Stomach (tissue), 9 donors: ENCODE data around the gene NRXN2. TPM values are rescaled to one million over a fixed set of nuclear protein-coding genes. Genes with fewer than 3 reads are reported as not detected.

Experiments used
- DNase-seq, 2 donors: peaks; one replicate each; pipeline versions ENCODE4 v3.0.0 to v3.0.0-alpha.2; 2013 to 2019
- H3K27ac ChIP-seq, 5 donors: fragments of 200-600 bp in 4 of 5; sonication (generic) in 4 of 5; one replicate each; pipeline ENCODE4 v1.5.1; 2013 to 2019; ENCODE audit warnings: mild to moderate bottlenecking in 1 of 5, moderate library complexity in 1 of 5
- H3K27me3 ChIP-seq, 3 donors: fragments of 200-600 bp; sonication (generic); one replicate each; pipeline ENCODE4 v1.5.1; 2017 to 2019; ENCODE audit warnings: mixed run types in 1 of 3
- H3K36me3 ChIP-seq, 4 donors: fragments of 200-600 bp; sonication (generic); 1 replicate in 3 of 4; 2 replicates in 1 of 4; pipeline ENCODE4 v1.5.1; 2016 to 2019
- H3K4me1 ChIP-seq, 4 donors: fragments of 200-600 bp; sonication (generic); one replicate each; pipeline ENCODE4 v1.5.1; 2016 to 2019
- H3K4me3 ChIP-seq, 4 donors: fragments of 200-600 bp; sonication (generic) in 3 of 4; one replicate each; pipeline ENCODE4 v1.5.1; 2016 to 2019; ENCODE audit warnings: mild to moderate bottlenecking in 1 of 4
- H3K9me3 ChIP-seq, 4 donors: fragments of 200-600 bp; sonication (generic); one replicate each; pipeline ENCODE4 v1.5.1; 2016 to 2019
- CTCF ChIP-seq, 7 experiments: fragments of 450-650 bp in 4 of 7; fragments of 200-600 bp in 3 of 7; sonication (generic) in 3 of 7; IDR thresholded peaks; one replicate each; pipeline ENCODE4 v1.5.1; 2016 to 2019; ENCODE audit warnings: antibody characterized with exemption in 7 of 7, control low read depth in 2 of 7, mild to moderate bottlenecking in 1 of 7
- EP300 ChIP-seq: sonication (generic); formaldehyde crosslinking; IDR thresholded peaks from one replicate; pipeline ENCODE4 v1.6.1; 2017; ENCODE audit warnings: antibody characterized with exemption
- POLR2A ChIP-seq, 4 donors: fragments of 450-650 bp; IDR thresholded peaks; one replicate each; pipeline ENCODE4 v1.6.1; 2016; ENCODE audit warnings: antibody characterized with exemption in 4 of 4, control low read depth in 2 of 4, mild to moderate bottlenecking in 1 of 4, moderate library complexity in 1 of 4
- POLR2AphosphoS5 ChIP-seq, 3 donors: sonication (generic); formaldehyde crosslinking; IDR thresholded peaks; one replicate each; pipeline ENCODE4 v1.6.1; 2016; ENCODE audit warnings: antibody characterized with exemption in 3 of 3
- WGBS, 5 donors: extraction: QIAGEN DNeasy Blood & Tissue Kit in 3 of 5; methylation state at CpG; one replicate each; pipeline versions ENCODE4 v1.1.5 to v1.1.7; 2013 to 2018; 5-methylcytosine and 5-hydroxymethylcytosine counted together
- intact Hi-C: fragments of 100-400 bp; cut with DNase I; formaldehyde crosslinking; loops from one replicate; pipeline ENCODE4 v1.15.1; 2023; ENCODE audit warnings: low total_unique reads
- polyA plus RNA-seq, 3 donors: library from polyadenylated mRNA; stranded (reverse); fragments of 200-250 nt; gene quantifications; one replicate each; pipeline ENCODE4 v1.2.3, GENCODE V29; 2013
- total RNA-seq, 5 donors: library from RNA; depleted of rRNA; stranded (reverse); fragments of >200 nt; gene quantifications; one replicate each; pipeline versions ENCODE4 v1.1.0 to v1.2.3, GENCODE V29; 2014 to 2016
- donor health status: healthy with polysubstance abuse.
- donor health status: Bipolar disorder and iron deficiency.
- donor health status: healthy.

Gene NRXN2
- total and polyA plus RNA-seq, 8 donors = 0.14 to 16.9 (median 1.2) TPM; not detected in 4

- intact Hi-C loops = no loop called here
- TF ChIP-seq EP300 = no peak
- TF ChIP-seq POLR2A (IDR thresholded peaks at IDR 0.05) = no peak
- TF ChIP-seq CTCF (IDR thresholded peaks at IDR 0.05) = no peak
- TF ChIP-seq POLR2AphosphoS5 (IDR thresholded peaks at IDR 0.05) = no peak
Measured at GRCh38 chr11:64712430-64713015, 10.5 kb downstream of the NRXN2 start.

GRCh38 chr11:64711956-64712362, 11.0 kb downstream of the NRXN2 start:
- 39 to 60% (median 45%) methylated on average over 18 to 19 of the region's 19 CpGs for WGBS, 5 donors
- intact Hi-C loops = no loop called here

More at GRCh38 chr11:64712430-64713015, 10.5 kb downstream of the NRXN2 start:
- no peak for DNase-seq
- Histone ChIP-seq H3K4me1 (peaks cover 21 to 37% (median 29%) of the 10 kb centered on the region in 4 donors), H3K36me3 (no peaks in the 10 kb centered on the region), H3K27me3 (peaks cover 26 to 100% (median 73%) of the 10 kb centered on the region in 3 donors), H3K27ac (no peak overlapping the region), H3K9me3 (no peaks in the 10 kb centered on the region), H3K4me3 (no peak overlapping the region)
- WGBS, 5 donors = 9 to 11% (median 10%) methylated on average over 26 to 45 of the region's 45 CpGs

GRCh38 chr11:64711138-64711955, 11.7 kb downstream of the NRXN2 start:
- peaks cover 21 to 37% (median 29%) of the 10 kb centered on the region in 4 donors for H3K4me1 ChIP-seq
- no peak overlapping the region for H3K27ac ChIP-seq
- H3K4me3 ChIP-seq = no peak overlapping the region
- no peak for TF ChIP-seq POLR2AphosphoS5 (IDR thresholded peaks at IDR 0.05)
- TF ChIP-seq EP300 = no peak
- TF ChIP-seq CTCF (IDR thresholded peaks at IDR 0.05) = no peak
- TF ChIP-seq POLR2A (IDR thresholded peaks at IDR 0.05) = no peak
- no peaks in the 10 kb centered on the region for H3K9me3 ChIP-seq
- intact Hi-C loops = no loop called here
- DNase-seq = peak in 1 of 2 donors; percentile 59
- peaks cover 26 to 100% (median 63%) of the 10 kb centered on the region in 3 donors for H3K27me3 ChIP-seq
- 17 to 29% (median 18%) methylated on average over 31 to 45 of the region's 46 CpGs for WGBS, 5 donors
- no peaks in the 10 kb centered on the region for H3K36me3 ChIP-seq

More at GRCh38 chr11:64711956-64712362, 11.0 kb downstream of the NRXN2 start:
- Histone ChIP-seq H3K9me3 (no peaks in the 10 kb centered on the region), H3K27ac (no peak overlapping the region), H3K4me1 (peaks cover 21 to 37% (median 29%) of the 10 kb centered on the region in 4 donors), H3K36me3 (no peaks in the 10 kb centered on the region), H3K4me3 (no peak overlapping the region), H3K27me3 (peaks cover 26 to 100% (median 69%) of the 10 kb centered on the region in 3 donors)
- DNase-seq = no peak
- TF ChIP-seq POLR2AphosphoS5 (IDR thresholded peaks at IDR 0.05) (no peak), POLR2A (IDR thresholded peaks at IDR 0.05) (no peak), EP300 (no peak), CTCF (IDR thresholded peaks at IDR 0.05) (no peak)

GRCh38 chr11:64710418-64711137, 12.4 kb downstream of the NRXN2 start:
- TF ChIP-seq POLR2A (IDR thresholded peaks at IDR 0.05) (no peak), CTCF (IDR thresholded peaks at IDR 0.05) (no peak), POLR2AphosphoS5 (IDR thresholded peaks at IDR 0.05) (no peak), EP300 (no peak)
- H3K9me3 ChIP-seq = no peaks in the 10 kb centered on the region
- H3K4me3 ChIP-seq = no peak overlapping the region
- peaks cover 26 to 96% (median 57%) of the 10 kb centered on the region in 3 donors for H3K27me3 ChIP-seq
- H3K27ac ChIP-seq = no peak overlapping the region
- intact Hi-C loops = no loop called here
- DNase-seq = no peak
- no peaks in the 10 kb centered on the region for H3K36me3 ChIP-seq
- 27 to 47% (median 33%) methylated on average over 13 of the region's 13 CpGs for WGBS, 5 donors
- peaks cover 21 to 37% (median 29%) of the 10 kb centered on the region in 4 donors for H3K4me1 ChIP-seq
